CD14-positive monocyte (primary cell): ENCODE data around the gene RNASEH2A. TPM values are rescaled to one million over a fixed set of nuclear protein-coding genes. Genes with fewer than 3 reads are reported as not detected.
A peak's percentile ranks its signal among the peaks of the same experiment; 100 is the strongest.

ENCODE experiments used
- DNase-seq, 3 donors: peaks; one replicate each; pipeline ENCODE4 v3.0.0-alpha.2; 2011 to 2022
- H2AFZ ChIP-seq: 2 replicates; pipeline ENCODE4 v1.6.0; 2012; ENCODE audit warnings: mild to moderate bottlenecking, low read depth, low read length, inconsistent platforms; ENCODE audit not compliant: insufficient read depth, poor library complexity, severe bottlenecking
- H3K27ac ChIP-seq, 2 donors: 1 replicate in 1 of 2; 2 replicates in 1 of 2; pipeline ENCODE4 v1.5.1; 2012 to 2013; ENCODE audit warnings: low read length in 2 of 2, control low read depth in 1 of 2, inconsistent platforms in 1 of 2, low read depth in 1 of 2, mild to moderate bottlenecking in 1 of 2
- H3K27me3 ChIP-seq, 2 donors: one replicate each; pipeline versions ENCODE4 v1.6.0 to v1.6.1; 2011 to 2013; ENCODE audit warnings: low read length in 2 of 2; ENCODE audit not compliant: control insufficient read depth in 2 of 2, insufficient read depth in 2 of 2
- H3K36me3 ChIP-seq, 2 donors: replicated peaks in 1 of 2; 1 replicate in 1 of 2; 2 replicates in 1 of 2; pipeline versions ENCODE4 v1.5.1 to v1.6.1; 2012 to 2013; ENCODE audit warnings: low read length in 2 of 2, control low read depth in 1 of 2, inconsistent platforms in 1 of 2, mild to moderate bottlenecking in 1 of 2; ENCODE audit not compliant: insufficient read depth in 2 of 2, control insufficient read depth in 1 of 2
- H3K4me1 ChIP-seq, 2 donors: 1 replicate in 1 of 2; 2 replicates in 1 of 2; pipeline versions ENCODE4 v1.5.1 to v1.6.1; 2012 to 2013; ENCODE audit warnings: low read length in 2 of 2, control low read depth in 1 of 2, inconsistent platforms in 1 of 2, mild to moderate bottlenecking in 1 of 2, moderate library complexity in 1 of 2; ENCODE audit not compliant: insufficient read depth in 2 of 2, control insufficient read depth in 1 of 2
- H3K4me2 ChIP-seq: replicated peaks from 2 replicates; pipeline ENCODE3; 2012; ENCODE audit warnings: low read length, moderate library complexity, mild to moderate bottlenecking; ENCODE audit not compliant: poor library complexity, severe bottlenecking; ENCODE audit errors: extremely low read depth
- H3K4me3 ChIP-seq, 3 experiments: fragments of 200-600 bp in 1 of 3; sonication (generic) in 1 of 3; replicated peaks in 1 of 3; 1 replicate in 2 of 3; 2 replicates in 1 of 3; pipeline ENCODE4 v1.5.1; 2011 to 2013; ENCODE audit warnings: low read length in 3 of 3, mild to moderate bottlenecking in 3 of 3, control low read depth in 2 of 3, low read depth in 2 of 3, inconsistent platforms in 1 of 3, moderate library complexity in 1 of 3
- H3K79me2 ChIP-seq: 2 replicates; pipeline ENCODE4 v1.6.0; 2012; ENCODE audit warnings: mild to moderate bottlenecking, control low read depth, inconsistent platforms, low read length, moderate library complexity; ENCODE audit not compliant: insufficient read depth
- H3K9ac ChIP-seq: 2 replicates; pipeline ENCODE4 v1.6.0; 2017; ENCODE audit warnings: low read length, mild to moderate bottlenecking; ENCODE audit not compliant: insufficient read depth, poor library complexity, severe bottlenecking
- H3K9me3 ChIP-seq, 2 donors: replicated peaks in 1 of 2; 1 replicate in 1 of 2; 2 replicates in 1 of 2; pipeline versions ENCODE4 v1.5.1 to v1.6.1; 2012 to 2013; ENCODE audit warnings: low read length in 2 of 2, control low read depth in 1 of 2; ENCODE audit not compliant: control insufficient read depth in 1 of 2, insufficient read depth in 1 of 2
- H4K20me1 ChIP-seq: 2 replicates; pipeline ENCODE4 v1.6.0; 2012; ENCODE audit warnings: mild to moderate bottlenecking, low read length, control low read depth, moderate library complexity; ENCODE audit not compliant: insufficient read depth
- H3K27ac Mint-ChIP-seq, 7 donors: one replicate each; pipeline ENCODE4 v1.8.0; 2020; ENCODE audit warnings: mild to moderate bottlenecking in 7 of 7, mixed read lengths in 7 of 7, moderate library complexity in 6 of 7, inconsistent platforms in 2 of 7
- H3K27me3 Mint-ChIP-seq, 3 donors: one replicate each; pipeline ENCODE4 v1.8.0; 2021 to 2022; ENCODE audit warnings: low read depth in 3 of 3, mild to moderate bottlenecking in 3 of 3, mixed read lengths in 3 of 3, moderate library complexity in 3 of 3, inconsistent platforms in 1 of 3
- H3K36me3 Mint-ChIP-seq, 2 donors: one replicate each; pipeline ENCODE4 v1.8.0; 2020; ENCODE audit warnings: mixed read lengths in 2 of 2, inconsistent platforms in 1 of 2, mild to moderate bottlenecking in 1 of 2
- H3K4me1 Mint-ChIP-seq: one replicate; pipeline ENCODE4 v1.8.0; 2020; ENCODE audit warnings: mild to moderate bottlenecking, mixed read lengths
- H3K4me3 Mint-ChIP-seq, 2 donors: one replicate each; pipeline ENCODE4 v1.8.0; 2020; ENCODE audit warnings: mild to moderate bottlenecking in 2 of 2, mixed read lengths in 2 of 2, moderate library complexity in 1 of 2
- H3K9me3 Mint-ChIP-seq, 7 donors: one replicate each; pipeline ENCODE4 v1.8.0; 2020 to 2022; ENCODE audit warnings: mixed read lengths in 7 of 7, mild to moderate bottlenecking in 6 of 7, moderate library complexity in 6 of 7, inconsistent platforms in 2 of 7
- CTCF ChIP-seq: fragments of 200-600 bp; IDR thresholded peaks from one replicate; pipeline ENCODE4 v1.8.0; 2022; ENCODE audit warnings: antibody characterized with exemption, mild to moderate bottlenecking
- WGBS: methylation state at CpG from one replicate; pipeline ENCODE4 v1.1.5; 2013; ENCODE audit warnings: missing lambda C conversion rate; ENCODE audit not compliant: insufficient coverage; 5-methylcytosine and 5-hydroxymethylcytosine counted together
- intact Hi-C, 2 donors: fragments of 100-400 bp; cut with micrococcal nuclease; formaldehyde crosslinking; loops; one replicate each; pipeline versions ENCODE4 v1.15.0 to v1.15.1; 2023
- polyA plus RNA-seq, 3 donors: library from polyadenylated mRNA; depleted of rRNA in 1 of 3; unstranded in 2 of 3; stranded (reverse) in 1 of 3; fragments of 300-500 nt in 2 of 3; fragments of >200 nt in 1 of 3; fragmentation: Illumina TruSeq in 2 of 3; gene quantifications; 1 replicate in 2 of 3; 2 replicates in 1 of 3; pipeline ENCODE4 v1.2.3, GENCODE V29; 2012 to 2021

RNASEH2A gene
- polyA plus RNA-seq, 3 donors, result 8.7 to 21.5 (median 15.2) TPM

DNA sequence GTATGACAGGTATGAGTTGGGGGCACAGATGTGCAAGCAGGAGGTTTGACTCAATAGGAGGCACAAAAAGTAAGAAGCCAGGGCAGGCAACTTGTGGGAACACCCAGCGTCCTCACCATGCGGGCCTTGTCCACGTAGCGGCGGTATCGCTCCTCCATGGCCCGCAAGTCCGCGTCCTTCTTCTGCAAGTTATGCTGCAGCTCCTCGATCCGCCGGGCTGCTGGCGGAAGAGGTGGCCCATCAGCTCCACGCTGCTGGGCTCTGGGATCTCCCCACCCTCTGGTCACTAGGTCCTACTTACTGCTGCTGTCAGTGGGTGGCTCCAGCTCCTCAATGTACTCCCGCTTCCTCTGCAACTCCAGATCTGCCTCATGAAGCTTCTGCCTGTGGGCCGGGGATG is 41.7 kb upstream of the RNASEH2A start:
- Histone ChIP-seq H3K27me3 (no peaks in the 10 kb centered on the region), H3K9ac (no peak overlapping the region), H2AFZ (no peak overlapping the region), H3K4me1 (peaks cover 0 to 6% of the 10 kb centered on the region in 2 donors), H4K20me1 (no peaks in the 10 kb centered on the region), H3K9me3 (peaks cover 0 to 5% of the 10 kb centered on the region in 2 donors), H3K4me3 (no peak overlapping the region), H3K4me2 (no peak overlapping the region), H3K36me3 (no peaks in the 10 kb centered on the region), H3K27ac (no peak overlapping the region), H3K79me2 (no peaks in the 10 kb centered on the region)
- Mint-ChIP-seq H3K4me3 (no peak overlapping the region), H3K36me3 (peaks cover 33 to 52% of the 10 kb centered on the region in 2 donors), H3K27me3 (peaks cover 0 to 2% (median 0%) of the 10 kb centered on the region in 3 donors), H3K4me1 (peaks cover 10% of the 10 kb centered on the region), H3K9me3 (peaks cover 0 to 5% (median 0%) of the 10 kb centered on the region in 7 donors), H3K27ac (no peak overlapping the region)
- no peak for DNase-seq
- intact Hi-C loops, result loop anchor here in 1 of 2 donors (5.0 kb wide), 2 partner anchors 33 to 83 kb away; no protein-coding TSS in a partner anchor
- 98% methylated on average over 16 of the region's 16 CpGs for WGBS
- no peak for TF ChIP-seq CTCF

DNA sequence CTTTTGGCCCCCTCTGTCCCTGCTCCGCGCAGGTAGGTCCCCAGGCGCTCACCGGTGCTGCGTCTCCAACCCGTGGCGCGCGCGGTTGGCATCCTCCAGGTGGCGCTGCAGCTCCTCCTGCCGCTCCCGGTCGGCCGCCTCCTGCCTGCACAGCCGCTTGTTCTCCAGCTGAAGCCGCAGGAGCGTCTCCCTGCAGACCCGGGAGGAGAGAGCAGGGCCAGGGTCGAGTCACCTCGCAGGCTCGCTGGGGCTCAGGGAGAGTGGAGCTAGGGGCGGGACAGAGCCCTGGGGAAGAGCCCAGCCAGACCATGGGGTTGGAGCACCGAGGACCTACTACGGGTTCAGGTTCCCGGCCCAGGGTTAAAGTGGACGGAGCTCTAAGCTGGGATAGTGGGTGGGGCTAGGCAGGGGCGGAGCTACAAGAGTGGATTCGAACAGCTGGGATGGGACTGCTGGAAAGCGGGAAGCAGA is 40.3 kb upstream of the RNASEH2A start:
- Histone ChIP-seq H3K4me2 (peak overlapping the region; percentile 94), H3K9ac (peak overlapping the region; percentile 56), H4K20me1 (no peaks in the 10 kb centered on the region), H3K27ac (no peak overlapping the region), H3K27me3 (no peaks in the 10 kb centered on the region), H3K4me1 (peaks cover 0 to 6% of the 10 kb centered on the region in 2 donors), H3K36me3 (no peaks in the 10 kb centered on the region), H3K79me2 (no peaks in the 10 kb centered on the region), H3K9me3 (peaks cover 0 to 5% of the 10 kb centered on the region in 2 donors), H3K4me3 (peak overlapping the region; percentile 7 to 81 (median 39)), H2AFZ (peak overlapping the region; percentile 77)
- peak overlapping the region in 2 of 7 donors; percentile 30 to 70 for H3K27ac Mint-ChIP-seq
- H3K27me3 Mint-ChIP-seq, result peaks cover 0 to 2% (median 0%) of the 10 kb centered on the region in 3 donors
- TF ChIP-seq CTCF, result peak; percentile 96
- intact Hi-C loops, result loop anchor here in 1 of 2 donors (2.0 kb wide), 2 partner anchors 31 to 81 kb away; no protein-coding TSS in a partner anchor
- peaks cover 8% of the 10 kb centered on the region for H3K4me1 Mint-ChIP-seq
- peaks cover 0 to 5% (median 0%) of the 10 kb centered on the region in 7 donors for H3K9me3 Mint-ChIP-seq
- peaks cover 33 to 60% of the 10 kb centered on the region in 2 donors for H3K36me3 Mint-ChIP-seq
- WGBS, result 3% methylated on average over 30 of the region's 30 CpGs
- H3K4me3 Mint-ChIP-seq, result peak overlapping the region in 1 of 2 donors; percentile 78
- DNase-seq, result peak; percentile 71 to 83 (median 74)
